C4-2B (cell line): ENCODE data around the gene MICAL3.

Experiments used
- H3K27ac ChIP-seq: fragments of 450-650 bp; 2 replicates; pipeline ENCODE4 v1.5.1; 2017
- CTCF ChIP-seq: fragments of 450-650 bp; conservative IDR thresholded peaks from 2 replicates; pipeline ENCODE4 v1.5.1; 2017; ENCODE audit warnings: mild to moderate bottlenecking
- ZFX ChIP-seq: fragments of 450-650 bp; IDR thresholded peaks from 2 replicates; pipeline ENCODE4 v1.6.1; 2017

MICAL3 gene

GRCh38 chr22:17980015-17980590 lies 44.3 kb downstream of the MICAL3 start:
- no peak overlapping the region for H3K27ac ChIP-seq

GRCh38 chr22:17978027-17978426 lies 46.3 kb downstream of the MICAL3 start:
- no peak for TF ChIP-seq ZFX
- no peak for TF ChIP-seq CTCF
- no peak overlapping the region for H3K27ac ChIP-seq

More at GRCh38 chr22:17980015-17980590, 44.3 kb downstream of the MICAL3 start:
- TF ChIP-seq ZFX: no peak

- TF ChIP-seq ZFX (no peak), CTCF (no peak)
- H3K27ac ChIP-seq: no peak overlapping the region
These were observed 47.0 kb downstream of the MICAL3 start for GRCh38 chr22:17977371-17977770.

GRCh38 chr22:17976121-17976520 lies 48.2 kb downstream of the MICAL3 start:
- no peak for TF ChIP-seq CTCF
- TF ChIP-seq ZFX: no peak
- no peak overlapping the region for H3K27ac ChIP-seq

GRCh38 chr22:17974703-17975372 lies 49.5 kb downstream of the MICAL3 start:
- no peak overlapping the region for H3K27ac ChIP-seq
- TF ChIP-seq ZFX (no peak), CTCF (no peak)

- H3K27ac ChIP-seq: no peak overlapping the region
- no peak for TF ChIP-seq CTCF
- no peak for TF ChIP-seq ZFX
These were observed 50.3 kb downstream of the MICAL3 start for GRCh38 chr22:17974087-17974486.

GRCh38 chr22:17973217-17973616 lies 51.1 kb downstream of the MICAL3 start:
- peak overlapping the region; percentile 20; the same call in 1 of the 2 replicates for H3K27ac ChIP-seq
- TF ChIP-seq CTCF (no peak), ZFX (no peak)
